SK-N-SH (cell line): ENCODE results near the gene SOX21. TPM values are rescaled to one million over a fixed set of nuclear protein-coding genes. Genes with fewer than 3 reads are reported as not detected.
A peak's percentile ranks its signal among the peaks of the same experiment; 100 is the strongest.

Source experiments
- CTCF ChIA-PET: fragments of 300-600, 350-600 bp; formaldehyde crosslinking; extraction: SDS; loops from one replicate; lab custom pipeline; 2021; lab: Yijun Ruan, JAX
- POLR2A ChIA-PET: fragments of 350-600 bp; sonication (Branson Sonifier 250); formaldehyde crosslinking; extraction: SDS; loops from one replicate; lab custom pipeline; 2020; ENCODE audit warnings: antibody characterized with exemption, inconsistent platforms; lab: Yijun Ruan, JAX
- DNase-seq: peaks from one replicate; pipeline ENCODE4 v3.0.0; 2012
- H2AFZ ChIP-seq: fragments of 200-600 bp; sonication (generic); 2 replicates; pipeline ENCODE4 v1.8.1; 2016; ENCODE audit warnings: antibody characterized with exemption, mild to moderate bottlenecking, low read depth
- H3F3A ChIP-seq: fragments of 200-600 bp; sonication (generic); replicated peaks from 2 replicates; pipeline ENCODE3; 2016; ENCODE audit warnings: antibody characterized with exemption, mild to moderate bottlenecking; ENCODE audit not compliant: insufficient read depth
- H3K27ac ChIP-seq, 2 experiments: fragments of 200-500 bp in 1 of 2; fragments of 200-600 bp in 1 of 2; sonication (Bioruptor generic) in 1 of 2; sonication (generic), shearing (Covaris generic) in 1 of 2; 2 replicates each; pipeline versions ENCODE4 v1.5.1 to v1.6.1; 2014 to 2016; ENCODE audit warnings: low read depth in 2 of 2, inconsistent platforms in 1 of 2, low read length in 1 of 2, mild to moderate bottlenecking in 1 of 2, mixed read lengths in 1 of 2
- H3K27me3 ChIP-seq: fragments of 200-600 bp; sonication (generic), shearing (Covaris generic); 2 replicates; pipeline ENCODE4 v1.6.1; 2016; ENCODE audit warnings: mixed run types; ENCODE audit not compliant: insufficient read depth
- H3K36me3 ChIP-seq, 2 experiments: fragments of 200-500 bp in 1 of 2; fragments of 200-600 bp in 1 of 2; sonication (Bioruptor generic) in 1 of 2; sonication (generic) in 1 of 2; replicated peaks in 1 of 2; 2 replicates each; pipeline versions ENCODE3 to v1.5.1; 2014 to 2016; ENCODE audit warnings: low read length in 1 of 2, mild to moderate bottlenecking in 1 of 2; ENCODE audit not compliant: insufficient read depth in 2 of 2, control insufficient read depth in 1 of 2
- H3K4me1 ChIP-seq, 2 experiments: fragments of 200-500 bp in 1 of 2; fragments of 200-600 bp in 1 of 2; sonication (Bioruptor generic) in 1 of 2; sonication (generic), shearing (Covaris generic) in 1 of 2; 2 replicates each; pipeline versions ENCODE4 v1.5.1 to v1.6.1; 2014 to 2016; ENCODE audit warnings: low read depth in 1 of 2, low read length in 1 of 2, mixed run types in 1 of 2; ENCODE audit not compliant: insufficient read depth in 2 of 2, control insufficient read depth in 1 of 2
- H3K4me2 ChIP-seq: fragments of 200-600 bp; sonication (generic), shearing (Covaris generic); 2 replicates; pipeline ENCODE4 v1.6.1; 2017; ENCODE audit warnings: mixed run types
- H3K4me3 ChIP-seq, 2 experiments: fragments of 200-500 bp in 1 of 2; fragments of 200-600 bp in 1 of 2; sonication (Bioruptor generic) in 1 of 2; sonication (generic), shearing (Covaris generic) in 1 of 2; 2 replicates each; pipeline versions ENCODE4 v1.5.1 to v1.8.1; 2014 to 2016; ENCODE audit warnings: low read depth in 2 of 2, inconsistent platforms in 1 of 2, low read length in 1 of 2, mild to moderate bottlenecking in 1 of 2, mixed read lengths in 1 of 2, moderate library complexity in 1 of 2
- H3K79me2 ChIP-seq: fragments of 200-600 bp; sonication (generic); 2 replicates; pipeline ENCODE4 v1.8.1; 2017; ENCODE audit warnings: mild to moderate bottlenecking; ENCODE audit not compliant: insufficient read depth
- H3K9ac ChIP-seq: fragments of 200-600 bp; sonication (generic); 2 replicates; pipeline ENCODE4 v1.6.1; 2017; ENCODE audit warnings: mixed run types
- H3K9me2 ChIP-seq: fragments of 200-600 bp; sonication (generic); 2 replicates; pipeline ENCODE4 v1.6.1; 2017; ENCODE audit warnings: mixed run types
- H3K9me3 ChIP-seq: fragments of 200-600 bp; sonication (generic); 2 replicates; pipeline ENCODE4 v1.6.1; 2017; ENCODE audit warnings: mixed run types, mild to moderate bottlenecking, moderate library complexity
- H4K20me1 ChIP-seq: fragments of 200-600 bp; sonication (generic); 2 replicates; pipeline ENCODE4 v1.6.1; 2017; ENCODE audit warnings: mild to moderate bottlenecking, mixed run types; ENCODE audit not compliant: insufficient read depth
- CHD2 ChIP-seq: fragments of 150-350 bp; IDR thresholded peaks from 2 replicates; pipeline ENCODE4 v1.6.1; 2018; ENCODE audit warnings: low read length; ENCODE audit not compliant: partially characterized antibody
- ELF1 ChIP-seq: IDR thresholded peaks from 2 replicates; pipeline ENCODE4 v1.4.0; 2012
- EP300 ChIP-seq, 2 experiments: IDR thresholded peaks; 2 replicates each; pipeline versions ENCODE4 v1.4.0 to v1.6.1; 2012; ENCODE audit warnings: borderline replicate concordance in 1 of 2, low read depth in 1 of 2, low read length in 1 of 2
- EZH2phosphoT487 ChIP-seq: fragments of 200-600 bp; sonication (generic); IDR thresholded peaks from 2 replicates; pipeline ENCODE4 v1.6.1; 2017; ENCODE audit warnings: low read depth, mixed run types, mild to moderate bottlenecking, antibody characterized with exemption, moderate library complexity, borderline replicate concordance
- FOSL2 ChIP-seq: IDR thresholded peaks from 2 replicates; pipeline ENCODE4 v1.4.0; 2012; ENCODE audit warnings: low read depth, mild to moderate bottlenecking, moderate library complexity, borderline replicate concordance
- FOXJ3 ChIP-seq: sonication (generic); formaldehyde crosslinking; IDR thresholded peaks from 2 replicates; pipeline ENCODE4 v1.5.1; 2020; ENCODE audit warnings: mild to moderate bottlenecking, missing genetic modification reagents
- FOXM1 ChIP-seq: IDR thresholded peaks from 2 replicates; pipeline ENCODE4 v1.4.0; 2012; ENCODE audit warnings: low read depth, mild to moderate bottlenecking
- GATA2 ChIP-seq: sonication (generic); formaldehyde crosslinking; IDR thresholded peaks from 2 replicates; pipeline ENCODE4 v1.5.0; 2020; ENCODE audit warnings: mild to moderate bottlenecking, missing genetic modification reagents
- JUND ChIP-seq: IDR thresholded peaks from 2 replicates; pipeline ENCODE4 v1.4.0; 2012
- MEF2A ChIP-seq: IDR thresholded peaks from 2 replicates; pipeline ENCODE4 v1.4.0; 2012; ENCODE audit warnings: low read depth, borderline replicate concordance
- NFIC ChIP-seq: IDR thresholded peaks from 2 replicates; pipeline ENCODE4 v1.4.0; 2012; ENCODE audit warnings: borderline replicate concordance
- RAD21 ChIP-seq: IDR thresholded peaks from 2 replicates; pipeline ENCODE4 v1.6.1; 2012; ENCODE audit warnings: mild to moderate bottlenecking, low read length
- RCOR1 ChIP-seq: fragments of 150-350 bp; IDR thresholded peaks from 2 replicates; pipeline ENCODE4 v1.6.1; 2017; ENCODE audit warnings: antibody characterized with exemption, low read length
- TCF12 ChIP-seq: IDR thresholded peaks from 2 replicates; pipeline ENCODE4 v1.4.0; 2012
- YY1 ChIP-seq: IDR thresholded peaks from 2 replicates; pipeline ENCODE4 v1.4.0; 2012; ENCODE audit warnings: low read depth, mild to moderate bottlenecking
- ZBTB33 ChIP-seq: IDR thresholded peaks from 2 replicates; pipeline ENCODE4 v1.4.0; 2012; ENCODE audit warnings: low read depth, borderline replicate concordance
- WGBS: methylation state at CpG from one replicate; pipeline ENCODE4 v1.1.6; 2017; ENCODE audit warnings: low lambda C conversion rate; 5-methylcytosine and 5-hydroxymethylcytosine counted together
- polyA plus RNA-seq, 3 experiments: library from polyadenylated mRNA; depleted of rRNA; stranded (reverse); fragments of >200 nt; gene quantifications; 2 replicates each; pipeline ENCODE4 v1.2.3, GENCODE V29; 2012
- TF ChIP-seq, protein P1 (sequence below): fragments of 150-350 bp; IDR thresholded peaks from 2 replicates; pipeline ENCODE4 v1.6.1; 2016; ENCODE audit warnings: mild to moderate bottlenecking, low read depth, low read length
- TF ChIP-seq, protein P2 (sequence below): IDR thresholded peaks from 2 replicates; pipeline ENCODE4 v1.6.1; 2012; ENCODE audit warnings: mild to moderate bottlenecking, low read depth, low read length, moderate library complexity
- TF ChIP-seq, protein P3 (sequence below): IDR thresholded peaks from 2 replicates; pipeline ENCODE4 v1.4.0; 2012; ENCODE audit warnings: low read depth, borderline replicate concordance

SOX21 gene
- polyA plus RNA-seq (2012; rRNA removed) = not detected in 2 replicates
- not detected in 2 replicates for polyA plus RNA-seq (2012; cell fraction: cytosol; rRNA removed)
- not detected in 2 replicates for polyA plus RNA-seq (2012; cell fraction: nucleus; rRNA removed)

DNA sequence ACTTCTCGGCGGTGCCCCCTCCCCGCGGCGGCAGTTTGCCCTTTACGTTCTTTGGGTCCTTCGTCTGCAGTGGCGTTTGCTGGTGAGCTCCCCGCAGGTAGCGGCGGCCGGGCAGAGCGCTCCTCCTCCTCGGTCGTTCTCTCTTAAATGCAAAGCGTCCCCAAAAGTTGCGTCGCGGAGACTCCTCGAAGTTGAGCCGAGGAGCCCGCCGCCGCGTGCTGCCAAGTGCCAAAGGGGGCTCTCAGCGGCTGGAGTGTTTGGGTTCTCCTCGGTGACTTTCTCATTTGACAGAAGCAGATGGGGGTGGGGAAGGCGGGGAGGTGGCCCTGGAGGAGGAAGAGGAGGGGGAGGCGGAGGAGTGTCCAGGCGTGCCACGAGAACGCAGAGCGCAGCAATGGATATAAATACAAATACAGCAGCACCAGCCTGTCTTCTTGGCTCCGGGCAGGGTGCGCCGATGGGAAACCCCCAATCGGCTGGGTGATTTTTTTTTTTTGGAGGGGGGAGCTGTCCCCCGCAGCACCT, at the start of gene SOX21:
Gene SOX21, minus strand, starts transcription at position 259 of the 525 bp plus-strand sequence. CDS start 496 bp downstream, outside the sequence.
- no peak within 1 kb of the TSS for H3K9ac ChIP-seq
- H3K4me3 ChIP-seq = peak within 1 kb of the TSS; percentile 28 to 44

DNA sequence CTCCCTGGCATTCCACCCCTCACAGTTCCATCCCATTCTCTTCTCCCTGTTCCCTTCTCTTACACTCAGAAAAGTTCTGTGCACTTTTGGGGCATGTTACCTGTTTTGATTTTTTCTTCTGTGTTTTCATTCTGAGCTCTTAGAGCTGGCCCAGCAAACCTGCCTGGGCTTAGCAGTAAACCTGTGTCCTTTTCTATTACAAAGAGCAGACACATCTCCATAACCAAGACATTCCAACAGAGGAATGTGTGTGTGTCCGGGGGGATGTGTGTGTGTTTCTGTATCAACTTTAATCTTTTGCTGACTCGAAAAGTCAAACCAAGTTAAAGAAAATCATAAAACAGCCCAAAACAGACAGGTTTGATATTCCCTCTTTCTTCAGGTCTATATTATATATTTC, 49.1 kb upstream of the SOX21 start:
- no peaks in the 10 kb centered on the region for H3K4me1 ChIP-seq
- 13% methylated on average over 2 of the region's 2 CpGs for WGBS
- H3K27me3 ChIP-seq = no peaks in the 10 kb centered on the region
- H3K36me3 ChIP-seq = no peaks in the 10 kb centered on the region
- no peak overlapping the region for H3K9ac ChIP-seq
- no peaks in the 10 kb centered on the region for H4K20me1 ChIP-seq
- H3F3A ChIP-seq = no peaks in the 10 kb centered on the region
- no peaks in the 10 kb centered on the region for H3K9me2 ChIP-seq
- no peak overlapping the region for H3K27ac ChIP-seq
- ChIA-PET CTCF (interaction anchor here (0.6 to 0.9 kb wide), 2 partner anchors 17 to 100 kb away, joined by 3 read pairs; no protein-coding TSS in a partner anchor), POLR2A (no interaction called here)
- no peaks in the 10 kb centered on the region for H3K9me3 ChIP-seq
- H3K4me3 ChIP-seq = no peak overlapping the region
- no peak overlapping the region for H2AFZ ChIP-seq
- TF ChIP-seq EZH2phosphoT487 (no peak), RAD21 (no peak), FOXM1 (no peak), ZBTB33 (no peak), FOSL2 (no peak), RCOR1 (no peak), GATA2 (no peak)
- TF ChIP-seq, protein P1, sequence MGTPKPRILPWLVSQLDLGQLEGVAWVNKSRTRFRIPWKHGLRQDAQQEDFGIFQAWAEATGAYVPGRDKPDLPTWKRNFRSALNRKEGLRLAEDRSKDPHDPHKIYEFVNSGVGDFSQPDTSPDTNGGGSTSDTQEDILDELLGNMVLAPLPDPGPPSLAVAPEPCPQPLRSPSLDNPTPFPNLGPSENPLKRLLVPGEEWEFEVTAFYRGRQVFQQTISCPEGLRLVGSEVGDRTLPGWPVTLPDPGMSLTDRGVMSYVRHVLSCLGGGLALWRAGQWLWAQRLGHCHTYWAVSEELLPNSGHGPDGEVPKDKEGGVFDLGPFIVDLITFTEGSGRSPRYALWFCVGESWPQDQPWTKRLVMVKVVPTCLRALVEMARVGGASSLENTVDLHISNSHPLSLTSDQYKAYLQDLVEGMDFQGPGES = no peak
- H3K4me2 ChIP-seq = no peak overlapping the region
- H3K79me2 ChIP-seq = no peaks in the 10 kb centered on the region
- DNase-seq = no peak

More for the DNA sequence above, at the start of gene SOX21:
- Histone ChIP-seq H3K4me2 (peak within 1 kb of the TSS; percentile 77), H3K27ac (no peak within 1 kb of the TSS), H3K9me3 (no peaks in the 10 kb centered on the region), H3K27me3 (peaks cover 70% of the 10 kb centered on the region), H3K79me2 (no peaks in the 10 kb centered on the region), H3F3A (no peaks in the 10 kb centered on the region), H3K36me3 (no peaks in the 10 kb centered on the region), H3K4me1 (peaks cover 0 to 7% of the 10 kb centered on the region in 2 experiments; a peak in 1 of 4 replicates), H2AFZ (no peak within 1 kb of the TSS), H4K20me1 (no peaks in the 10 kb centered on the region), H3K9me2 (no peaks in the 10 kb centered on the region)
- no peak for DNase-seq
- CTCF ChIA-PET = interaction anchor here (0.7 to 1.0 kb wide), 3 partner anchors 21 to 858 kb away, joined by 3 read pairs; no protein-coding TSS in a partner anchor
- POLR2A ChIA-PET = no interaction called here
- WGBS = 8% methylated on average over 16 of the region's 38 CpGs
- TF ChIP-seq ELF1 (no peak), EP300 (IDR thresholded peaks at IDR 0.05; ENCODE audit: borderline replicate concordance in 1 of 2, low read depth in 1 of 2, low read length in 1 of 2) (no peak), CHD2 (no peak), TCF12 (no peak), RAD21 (no peak), GATA2 (no peak), MEF2A (no peak), EZH2phosphoT487 (no peak; the same call in 1 of the 2 replicates), JUND (no peak), NFIC (no peak), FOXJ3 (CRISPR knock-in tag) (no peak), YY1 (no peak), FOSL2 (no peak)
- TF ChIP-seq, protein P2, sequence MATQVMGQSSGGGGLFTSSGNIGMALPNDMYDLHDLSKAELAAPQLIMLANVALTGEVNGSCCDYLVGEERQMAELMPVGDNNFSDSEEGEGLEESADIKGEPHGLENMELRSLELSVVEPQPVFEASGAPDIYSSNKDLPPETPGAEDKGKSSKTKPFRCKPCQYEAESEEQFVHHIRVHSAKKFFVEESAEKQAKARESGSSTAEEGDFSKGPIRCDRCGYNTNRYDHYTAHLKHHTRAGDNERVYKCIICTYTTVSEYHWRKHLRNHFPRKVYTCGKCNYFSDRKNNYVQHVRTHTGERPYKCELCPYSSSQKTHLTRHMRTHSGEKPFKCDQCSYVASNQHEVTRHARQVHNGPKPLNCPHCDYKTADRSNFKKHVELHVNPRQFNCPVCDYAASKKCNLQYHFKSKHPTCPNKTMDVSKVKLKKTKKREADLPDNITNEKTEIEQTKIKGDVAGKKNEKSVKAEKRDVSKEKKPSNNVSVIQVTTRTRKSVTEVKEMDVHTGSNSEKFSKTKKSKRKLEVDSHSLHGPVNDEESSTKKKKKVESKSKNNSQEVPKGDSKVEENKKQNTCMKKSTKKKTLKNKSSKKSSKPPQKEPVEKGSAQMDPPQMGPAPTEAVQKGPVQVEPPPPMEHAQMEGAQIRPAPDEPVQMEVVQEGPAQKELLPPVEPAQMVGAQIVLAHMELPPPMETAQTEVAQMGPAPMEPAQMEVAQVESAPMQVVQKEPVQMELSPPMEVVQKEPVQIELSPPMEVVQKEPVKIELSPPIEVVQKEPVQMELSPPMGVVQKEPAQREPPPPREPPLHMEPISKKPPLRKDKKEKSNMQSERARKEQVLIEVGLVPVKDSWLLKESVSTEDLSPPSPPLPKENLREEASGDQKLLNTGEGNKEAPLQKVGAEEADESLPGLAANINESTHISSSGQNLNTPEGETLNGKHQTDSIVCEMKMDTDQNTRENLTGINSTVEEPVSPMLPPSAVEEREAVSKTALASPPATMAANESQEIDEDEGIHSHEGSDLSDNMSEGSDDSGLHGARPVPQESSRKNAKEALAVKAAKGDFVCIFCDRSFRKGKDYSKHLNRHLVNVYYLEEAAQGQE = no peak
- TF ChIP-seq, protein P3, sequence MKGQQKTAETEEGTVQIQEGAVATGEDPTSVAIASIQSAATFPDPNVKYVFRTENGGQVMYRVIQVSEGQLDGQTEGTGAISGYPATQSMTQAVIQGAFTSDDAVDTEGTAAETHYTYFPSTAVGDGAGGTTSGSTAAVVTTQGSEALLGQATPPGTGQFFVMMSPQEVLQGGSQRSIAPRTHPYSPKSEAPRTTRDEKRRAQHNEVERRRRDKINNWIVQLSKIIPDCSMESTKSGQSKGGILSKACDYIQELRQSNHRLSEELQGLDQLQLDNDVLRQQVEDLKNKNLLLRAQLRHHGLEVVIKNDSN = no peak
